ENCODE data around the gene GATC.

Gene GATC

DNA sequence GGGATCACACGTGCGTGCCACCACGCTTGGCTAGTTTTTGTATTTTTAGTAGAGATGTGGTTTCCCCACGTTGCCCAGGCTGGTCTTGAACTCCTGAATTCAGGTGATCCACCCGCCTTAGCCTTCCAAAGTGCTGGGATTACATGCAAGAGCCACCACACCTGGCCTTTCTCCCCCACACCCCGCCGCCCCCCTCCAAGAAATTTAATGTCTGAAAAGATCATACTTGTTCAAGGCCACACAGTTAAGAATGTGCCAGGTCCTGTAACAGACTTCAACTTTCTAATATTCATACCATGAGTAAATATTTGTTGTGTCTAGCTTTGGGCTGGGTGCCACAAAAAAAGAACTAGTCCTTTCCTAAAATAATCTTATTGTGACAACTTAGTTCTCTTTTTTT lies 9.1 kb downstream of the GATC start:
- Histone ChIP-seq H3K27me3 (no peaks in the 10 kb centered on the region), H3K9me3 (no peaks in the 10 kb centered on the region), H3K4me1 (no peaks in the 10 kb centered on the region), H3K36me3 (peaks cover 77% of the 10 kb centered on the region), H3K4me3 (ENCODE audit: low read depth, low read length) (no peak overlapping the region)
- no peak for DNase-seq
- TF ChIP-seq, protein P1, sequence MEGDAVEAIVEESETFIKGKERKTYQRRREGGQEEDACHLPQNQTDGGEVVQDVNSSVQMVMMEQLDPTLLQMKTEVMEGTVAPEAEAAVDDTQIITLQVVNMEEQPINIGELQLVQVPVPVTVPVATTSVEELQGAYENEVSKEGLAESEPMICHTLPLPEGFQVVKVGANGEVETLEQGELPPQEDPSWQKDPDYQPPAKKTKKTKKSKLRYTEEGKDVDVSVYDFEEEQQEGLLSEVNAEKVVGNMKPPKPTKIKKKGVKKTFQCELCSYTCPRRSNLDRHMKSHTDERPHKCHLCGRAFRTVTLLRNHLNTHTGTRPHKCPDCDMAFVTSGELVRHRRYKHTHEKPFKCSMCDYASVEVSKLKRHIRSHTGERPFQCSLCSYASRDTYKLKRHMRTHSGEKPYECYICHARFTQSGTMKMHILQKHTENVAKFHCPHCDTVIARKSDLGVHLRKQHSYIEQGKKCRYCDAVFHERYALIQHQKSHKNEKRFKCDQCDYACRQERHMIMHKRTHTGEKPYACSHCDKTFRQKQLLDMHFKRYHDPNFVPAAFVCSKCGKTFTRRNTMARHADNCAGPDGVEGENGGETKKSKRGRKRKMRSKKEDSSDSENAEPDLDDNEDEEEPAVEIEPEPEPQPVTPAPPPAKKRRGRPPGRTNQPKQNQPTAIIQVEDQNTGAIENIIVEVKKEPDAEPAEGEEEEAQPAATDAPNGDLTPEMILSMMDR (IDR thresholded peaks at IDR 0.05; ENCODE audit: low read depth, low read length), result no peak

GRCh38 chr12:120457133-120457532 lies 10.9 kb downstream of the GATC start:
- TF ChIP-seq, protein P1 (IDR thresholded peaks at IDR 0.05; ENCODE audit: low read depth, low read length), result peak; percentile 72
- H3K36me3 ChIP-seq, result peaks cover 84% of the 10 kb centered on the region
- no peak overlapping the region for H3K4me3 ChIP-seq (ENCODE audit: low read depth, low read length)
- H3K27me3 ChIP-seq, result no peaks in the 10 kb centered on the region
- peak; percentile 46 for DNase-seq
- no peaks in the 10 kb centered on the region for H3K4me1 ChIP-seq
- H3K9me3 ChIP-seq, result no peaks in the 10 kb centered on the region

GRCh38 chr12:120460157-120460556 lies 13.9 kb downstream of the GATC start:
- no peaks in the 10 kb centered on the region for H3K27me3 ChIP-seq
- H3K9me3 ChIP-seq, result no peaks in the 10 kb centered on the region
- no peak for DNase-seq
- TF ChIP-seq, protein P1 (IDR thresholded peaks at IDR 0.05; ENCODE audit: low read depth, low read length), result no peak
- H3K4me1 ChIP-seq, result no peaks in the 10 kb centered on the region
- H3K36me3 ChIP-seq, result peaks cover 95% of the 10 kb centered on the region
- no peak overlapping the region for H3K4me3 ChIP-seq (ENCODE audit: low read depth, low read length)

DNA sequence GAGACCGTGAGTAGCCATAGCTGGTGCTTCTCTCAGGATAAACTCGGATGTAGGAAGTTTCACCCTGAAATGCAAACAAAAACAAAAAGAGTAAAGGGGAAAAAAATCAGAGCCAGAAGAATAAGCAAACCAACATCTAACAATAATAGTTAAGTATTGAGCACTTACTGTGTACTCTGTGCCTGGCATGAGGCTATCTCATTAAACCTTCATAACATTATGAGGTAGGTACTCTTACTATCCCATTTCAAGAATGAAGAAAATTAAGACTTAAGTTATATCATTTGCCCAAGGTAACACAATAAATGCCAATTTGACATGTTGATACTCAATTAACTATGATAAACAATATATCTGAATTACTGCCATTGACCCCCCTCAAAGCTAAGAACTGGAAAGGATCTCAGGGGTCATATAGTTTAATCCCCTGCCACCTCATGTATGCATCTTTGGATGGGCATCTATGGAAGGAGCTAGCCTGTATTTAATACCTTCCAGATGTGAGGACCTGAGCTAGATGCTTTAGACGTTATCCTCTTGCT lies 15.9 kb downstream of the GATC start:
- TF ChIP-seq, protein P1 (IDR thresholded peaks at IDR 0.05; ENCODE audit: low read depth, low read length), result no peak
- H3K4me1 ChIP-seq, result no peaks in the 10 kb centered on the region
- no peaks in the 10 kb centered on the region for H3K27me3 ChIP-seq
- no peak for DNase-seq
- H3K4me3 ChIP-seq (ENCODE audit: low read depth, low read length), result no peak overlapping the region
- peaks cover 92% of the 10 kb centered on the region for H3K36me3 ChIP-seq
- H3K9me3 ChIP-seq, result no peaks in the 10 kb centered on the region

DNA sequence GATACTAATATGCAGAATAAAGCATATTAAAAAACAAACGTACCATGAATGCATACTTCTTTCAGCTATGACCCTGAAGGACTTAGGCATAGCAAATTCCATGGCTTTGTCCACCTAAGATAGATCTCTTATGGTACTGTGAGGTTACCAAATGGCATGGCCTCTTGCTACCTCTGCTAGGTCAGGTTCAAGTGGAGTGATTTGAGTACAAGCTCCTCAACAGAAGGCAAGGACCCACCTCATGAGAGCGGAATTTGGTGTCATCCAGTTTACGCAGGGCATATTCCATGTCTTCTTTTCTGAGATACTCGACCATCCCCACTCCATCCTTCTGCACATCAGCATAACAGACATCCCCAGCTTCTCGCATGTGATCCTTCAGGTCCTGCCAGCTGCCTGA lies 17.5 kb downstream of the GATC start:
- TF ChIP-seq, protein P1 (IDR thresholded peaks at IDR 0.05; ENCODE audit: low read depth, low read length), result no peak
- Histone ChIP-seq H3K36me3 (peaks cover 80% of the 10 kb centered on the region), H3K27me3 (no peaks in the 10 kb centered on the region)

DNA sequence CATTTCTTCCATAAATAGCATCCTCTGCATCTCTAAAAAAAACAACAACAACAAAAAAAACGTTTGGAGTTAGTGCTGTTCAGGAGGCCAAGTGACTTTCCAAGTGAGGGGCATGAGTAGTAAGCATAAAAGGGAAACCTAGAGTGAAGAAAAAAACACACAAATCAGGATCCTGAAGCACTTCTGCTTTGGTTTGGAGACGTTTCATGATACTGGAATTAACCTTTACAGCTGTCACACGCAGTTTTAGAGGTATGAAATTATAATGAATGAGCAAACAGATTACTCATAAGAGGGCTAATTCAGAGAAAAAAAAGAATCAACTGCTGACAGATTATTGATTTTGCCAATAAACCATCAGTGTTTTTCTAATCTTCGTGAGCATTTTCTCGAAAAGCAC lies 19.5 kb downstream of the GATC start:
- DNase-seq, result no peak
- Histone ChIP-seq H3K4me1 (no peaks in the 10 kb centered on the region), H3K9me3 (no peaks in the 10 kb centered on the region), H3K27me3 (no peaks in the 10 kb centered on the region), H3K36me3 (peaks cover 59% of the 10 kb centered on the region), H3K4me3 (ENCODE audit: low read depth, low read length) (no peak overlapping the region)
- TF ChIP-seq, protein P1 (IDR thresholded peaks at IDR 0.05; ENCODE audit: low read depth, low read length), result no peak

More for the DNA sequence above, 17.5 kb downstream of the GATC start:
- Histone ChIP-seq H3K4me1 (no peaks in the 10 kb centered on the region), H3K9me3 (no peaks in the 10 kb centered on the region), H3K4me3 (ENCODE audit: low read depth, low read length) (no peak overlapping the region)
- no peak for DNase-seq
